ENCODE data around the gene DOCK11. TPM values are rescaled to one million over a fixed set of nuclear protein-coding genes. Genes with fewer than 3 reads are reported as not detected.

DOCK11 gene
- polyA plus RNA-seq, 1 of the 3 experiments (the other 2 are of a cell fraction), result 34.8 TPM

DNA sequence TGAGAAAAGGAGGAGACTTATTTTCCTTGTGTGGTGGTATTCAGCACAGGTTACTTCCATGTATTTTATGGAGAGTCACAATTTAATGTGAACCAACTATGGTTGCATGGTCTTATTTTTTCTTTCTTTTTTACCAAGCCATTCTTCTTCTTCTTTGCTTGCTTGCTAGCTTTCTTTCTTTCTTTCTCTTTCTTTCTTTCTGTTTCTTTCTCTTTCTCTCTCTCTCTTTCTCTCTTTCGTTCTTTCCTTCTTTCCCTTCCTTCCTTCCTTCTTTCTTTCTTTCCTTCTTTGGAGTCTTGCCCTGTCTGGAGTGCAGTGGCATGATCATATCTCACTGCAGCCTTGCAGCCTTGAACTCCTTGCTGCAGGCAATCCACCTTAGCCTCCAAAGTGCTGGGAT lies 68.9 kb downstream of the DOCK11 start:
- H3K9me2 ChIP-seq, result no peaks in the 10 kb centered on the region
- DNase-seq, result no peak
- H3K79me2 ChIP-seq (ENCODE audit: insufficient read depth), result no peaks in the 10 kb centered on the region
- H3K4me1 ChIP-seq (ENCODE audit: control insufficient read depth in 1 of 2, insufficient read depth in 2 of 2, low read depth in 1 of 2, low read length in 1 of 2), result no peaks in the 10 kb centered on the region
- no peak overlapping the region for H3K4me2 ChIP-seq
- H3K27me3 ChIP-seq (ENCODE audit: insufficient read depth), result 0 out of 2 replicates have a peak, but pooled peaks cover 5% of the 10 kb centered on the region
- H4K20me1 ChIP-seq (ENCODE audit: insufficient read depth), result no peaks in the 10 kb centered on the region
- H3K9ac ChIP-seq, result no peak overlapping the region
- no peaks in the 10 kb centered on the region for H3K9me3 ChIP-seq
- ChIA-PET POLR2A (no interaction called here), CTCF (no interaction called here)
- peak overlapping the region in 1 of 2 experiments; percentile 31; a peak in 2 of 4 replicates for H3K27ac ChIP-seq (ENCODE audit: low read depth in 2 of 2, low read length in 1 of 2)
- TF ChIP-seq TEAD4 (IDR thresholded peaks at IDR 0.05; ENCODE audit: borderline replicate concordance, insufficient read depth) (no peak), MEF2A (IDR thresholded peaks at IDR 0.05; ENCODE audit: borderline replicate concordance, low read depth) (no peak)
- TF ChIP-seq, protein P1, sequence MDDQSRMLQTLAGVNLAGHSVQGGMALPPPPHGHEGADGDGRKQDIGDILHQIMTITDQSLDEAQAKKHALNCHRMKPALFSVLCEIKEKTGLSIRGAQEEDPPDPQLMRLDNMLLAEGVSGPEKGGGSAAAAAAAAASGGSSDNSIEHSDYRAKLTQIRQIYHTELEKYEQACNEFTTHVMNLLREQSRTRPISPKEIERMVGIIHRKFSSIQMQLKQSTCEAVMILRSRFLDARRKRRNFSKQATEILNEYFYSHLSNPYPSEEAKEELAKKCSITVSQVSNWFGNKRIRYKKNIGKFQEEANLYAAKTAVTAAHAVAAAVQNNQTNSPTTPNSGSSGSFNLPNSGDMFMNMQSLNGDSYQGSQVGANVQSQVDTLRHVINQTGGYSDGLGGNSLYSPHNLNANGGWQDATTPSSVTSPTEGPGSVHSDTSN (IDR thresholded peaks at IDR 0.05), result no peak
- H3F3A ChIP-seq (replicated peaks; ENCODE audit: insufficient read depth), result peaks cover 15% of the 10 kb centered on the region
- H3K4me3 ChIP-seq (ENCODE audit: low read depth in 2 of 2, low read length in 1 of 2), result no peak overlapping the region
- 45% methylated on average over 1 of the region's 1 CpG for WGBS (ENCODE audit: low lambda C conversion rate)
- no peak overlapping the region for H2AFZ ChIP-seq (ENCODE audit: low read depth)
- peaks cover 0 to 2% of the 10 kb centered on the region in 2 experiments for H3K36me3 ChIP-seq (replicated peaks in 1 of 2; ENCODE audit: control insufficient read depth in 1 of 2, insufficient read depth in 2 of 2, low read length in 1 of 2)

DNA sequence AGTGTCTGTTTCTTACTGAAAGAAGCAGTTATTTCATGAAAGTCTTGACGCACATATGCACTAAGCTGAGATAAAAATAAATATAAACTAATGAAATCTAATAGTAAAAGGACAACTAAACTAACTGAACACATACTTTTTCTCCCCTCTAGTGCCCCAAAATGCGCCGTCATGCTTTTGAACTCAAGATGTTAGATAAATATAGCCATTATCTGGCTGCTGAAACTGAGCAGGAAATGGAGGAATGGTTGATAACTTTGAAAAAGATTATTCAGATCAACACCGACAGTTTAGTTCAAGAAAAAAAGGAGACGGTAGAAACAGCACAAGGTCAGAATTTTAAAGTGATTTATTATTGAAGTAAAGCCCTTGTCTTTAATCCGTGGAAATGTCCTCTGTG lies 70.2 kb downstream of the DOCK11 start:
- Histone ChIP-seq H3K9me2 (no peaks in the 10 kb centered on the region), H3K36me3 (replicated peaks in 1 of 2; ENCODE audit: control insufficient read depth in 1 of 2, insufficient read depth in 2 of 2, low read length in 1 of 2) (peaks cover 0 to 12% of the 10 kb centered on the region in 2 experiments), H3K4me3 (ENCODE audit: low read depth in 2 of 2, low read length in 1 of 2) (no peak overlapping the region), H3K27ac (ENCODE audit: low read depth in 2 of 2, low read length in 1 of 2) (peak overlapping the region; percentile 67 to 82; a peak in 3 of 4 replicates), H4K20me1 (ENCODE audit: insufficient read depth) (no peaks in the 10 kb centered on the region), H3K4me1 (ENCODE audit: control insufficient read depth in 1 of 2, insufficient read depth in 2 of 2, low read depth in 1 of 2, low read length in 1 of 2) (no peaks in the 10 kb centered on the region), H3K9ac (no peak overlapping the region), H3K79me2 (ENCODE audit: insufficient read depth) (no peaks in the 10 kb centered on the region), H3K27me3 (ENCODE audit: insufficient read depth) (0 out of 2 replicates have a peak, but pooled peaks cover 5% of the 10 kb centered on the region), H3F3A (replicated peaks; ENCODE audit: insufficient read depth) (peaks cover 15% of the 10 kb centered on the region), H3K4me2 (no peak overlapping the region; the same call in 1 of the 2 replicates), H2AFZ (ENCODE audit: low read depth) (no peak overlapping the region), H3K9me3 (no peaks in the 10 kb centered on the region)
- WGBS (ENCODE audit: low lambda C conversion rate), result 15% methylated on average over 6 of the region's 6 CpGs
- TF ChIP-seq, protein P2, sequence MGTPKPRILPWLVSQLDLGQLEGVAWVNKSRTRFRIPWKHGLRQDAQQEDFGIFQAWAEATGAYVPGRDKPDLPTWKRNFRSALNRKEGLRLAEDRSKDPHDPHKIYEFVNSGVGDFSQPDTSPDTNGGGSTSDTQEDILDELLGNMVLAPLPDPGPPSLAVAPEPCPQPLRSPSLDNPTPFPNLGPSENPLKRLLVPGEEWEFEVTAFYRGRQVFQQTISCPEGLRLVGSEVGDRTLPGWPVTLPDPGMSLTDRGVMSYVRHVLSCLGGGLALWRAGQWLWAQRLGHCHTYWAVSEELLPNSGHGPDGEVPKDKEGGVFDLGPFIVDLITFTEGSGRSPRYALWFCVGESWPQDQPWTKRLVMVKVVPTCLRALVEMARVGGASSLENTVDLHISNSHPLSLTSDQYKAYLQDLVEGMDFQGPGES (IDR thresholded peaks at IDR 0.05; ENCODE audit: low read depth, low read length), result no peak
- TF ChIP-seq, protein P3, sequence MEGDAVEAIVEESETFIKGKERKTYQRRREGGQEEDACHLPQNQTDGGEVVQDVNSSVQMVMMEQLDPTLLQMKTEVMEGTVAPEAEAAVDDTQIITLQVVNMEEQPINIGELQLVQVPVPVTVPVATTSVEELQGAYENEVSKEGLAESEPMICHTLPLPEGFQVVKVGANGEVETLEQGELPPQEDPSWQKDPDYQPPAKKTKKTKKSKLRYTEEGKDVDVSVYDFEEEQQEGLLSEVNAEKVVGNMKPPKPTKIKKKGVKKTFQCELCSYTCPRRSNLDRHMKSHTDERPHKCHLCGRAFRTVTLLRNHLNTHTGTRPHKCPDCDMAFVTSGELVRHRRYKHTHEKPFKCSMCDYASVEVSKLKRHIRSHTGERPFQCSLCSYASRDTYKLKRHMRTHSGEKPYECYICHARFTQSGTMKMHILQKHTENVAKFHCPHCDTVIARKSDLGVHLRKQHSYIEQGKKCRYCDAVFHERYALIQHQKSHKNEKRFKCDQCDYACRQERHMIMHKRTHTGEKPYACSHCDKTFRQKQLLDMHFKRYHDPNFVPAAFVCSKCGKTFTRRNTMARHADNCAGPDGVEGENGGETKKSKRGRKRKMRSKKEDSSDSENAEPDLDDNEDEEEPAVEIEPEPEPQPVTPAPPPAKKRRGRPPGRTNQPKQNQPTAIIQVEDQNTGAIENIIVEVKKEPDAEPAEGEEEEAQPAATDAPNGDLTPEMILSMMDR (IDR thresholded peaks at IDR 0.05), result no peak
- 0 out of 4 replicates have a peak, but pooled peaks of 1 of the 2 experiments have one; percentile 33 for TF ChIP-seq EP300 (IDR thresholded peaks at IDR 0.05; ENCODE audit: borderline replicate concordance in 1 of 2, low read depth in 1 of 2, low read length in 1 of 2)
- ChIA-PET POLR2A (no interaction called here), CTCF (no interaction called here)
- no peak for DNase-seq
